Measurements from ENCODE around the gene OR4D1.
A peak's percentile ranks its signal among the peaks of the same experiment; 100 is the strongest.
"Not testable (repeated sequence)": the region's sequence is repeated elsewhere in the genome, so short reads cannot be mapped to it uniquely, and the experiment has no call there.

OR4D1 gene

GRCh38 chr17:58147930-58148434, at the start of gene OR4D1:
Gene OR4D1 (plus strand): TSS chr17:58148384. CDS start chr17:58155154, 6,770 bp downstream.
- no peak for DNase-seq (ENCODE audit: low spot score)

DNA sequence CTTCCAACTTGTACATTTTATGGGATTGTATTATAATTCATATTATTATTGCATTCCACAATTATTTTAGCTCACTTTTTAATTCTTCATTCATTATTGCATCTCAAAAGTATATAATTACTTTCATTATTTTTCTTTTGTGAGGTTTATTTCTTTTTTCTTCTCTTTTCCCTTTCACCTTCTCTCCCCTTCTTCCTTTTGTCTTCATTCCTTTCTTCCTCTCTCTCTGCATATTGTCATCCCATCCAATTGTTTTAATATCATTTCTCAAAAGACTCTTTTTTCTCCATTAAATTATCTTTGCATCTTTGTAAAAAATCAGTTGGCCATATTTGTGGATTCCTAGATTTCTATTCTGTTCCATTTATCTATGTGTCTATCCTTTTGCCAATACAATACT, 47.7 kb upstream of the OR4D1 start:
- no peak for DNase-seq (ENCODE audit: low spot score)

DNA sequence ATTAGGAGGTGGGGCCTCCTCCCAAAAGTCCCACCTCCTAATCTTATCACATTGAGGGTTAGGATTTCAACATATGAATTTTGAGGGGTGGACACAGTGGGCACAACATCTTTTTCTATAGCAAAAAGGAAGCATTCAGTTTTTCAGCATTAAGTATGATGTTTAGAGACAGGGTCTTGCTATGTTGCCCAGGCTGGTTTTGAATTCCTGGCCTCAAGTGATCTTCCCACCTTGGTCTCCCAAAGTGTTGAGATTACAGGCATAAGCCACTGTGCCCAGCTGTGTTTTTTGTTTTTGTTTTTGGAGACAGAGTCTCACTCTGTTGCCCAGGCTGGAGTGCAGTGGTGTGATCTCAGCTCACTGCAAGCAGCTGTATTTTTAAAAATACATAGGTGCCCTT, 46.3 kb upstream of the OR4D1 start:
- DNase-seq (ENCODE audit: low spot score): not testable (repeated sequence)

GRCh38 chr17:58105093-58105492, 43.1 kb upstream of the OR4D1 start:
- no peak for DNase-seq (ENCODE audit: low spot score)

DNA sequence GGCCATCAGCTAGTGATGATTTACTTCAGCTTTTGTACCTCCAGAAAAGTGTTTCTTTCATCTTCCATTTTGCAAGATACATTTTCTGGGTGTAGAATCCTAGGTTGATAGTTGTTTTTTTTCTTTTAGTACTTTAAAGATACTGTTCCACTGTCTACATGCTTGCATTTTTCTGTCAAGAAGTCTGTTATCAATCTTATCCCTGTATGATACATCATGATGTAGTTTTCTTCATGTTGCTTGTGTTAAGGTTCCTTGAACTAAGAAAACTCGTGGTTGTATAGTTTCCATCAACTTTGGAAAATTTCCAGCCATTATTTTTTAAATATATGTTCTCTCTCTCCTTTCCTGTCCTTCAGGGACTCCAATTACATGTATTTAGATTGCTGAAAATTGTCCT, 40.9 kb upstream of the OR4D1 start:
- no peak for DNase-seq (ENCODE audit: low spot score)

- DNase-seq (ENCODE audit: low spot score): no peak
These were observed 39.0 kb upstream of the OR4D1 start for GRCh38 chr17:58109197-58109596.

DNA sequence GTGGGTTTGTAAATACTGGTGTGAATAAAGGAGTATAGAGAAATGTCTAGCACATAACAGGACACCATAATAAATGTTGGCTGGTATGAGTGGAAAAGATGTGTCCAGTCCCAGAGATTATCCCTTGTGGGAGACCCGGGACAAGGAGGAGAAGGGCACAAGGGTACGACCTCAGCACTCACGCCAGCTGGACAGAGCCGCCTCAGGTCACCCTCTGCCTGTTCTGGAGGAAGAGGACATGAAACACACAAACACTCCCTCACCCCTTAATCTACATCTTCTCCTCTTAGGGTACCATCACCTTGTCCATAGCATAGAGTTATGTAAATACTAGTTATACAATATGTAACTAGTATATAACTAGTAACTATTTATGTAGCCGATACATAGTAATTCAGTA, 38.2 kb upstream of the OR4D1 start:
- no peak for DNase-seq (ENCODE audit: low spot score)

DNA sequence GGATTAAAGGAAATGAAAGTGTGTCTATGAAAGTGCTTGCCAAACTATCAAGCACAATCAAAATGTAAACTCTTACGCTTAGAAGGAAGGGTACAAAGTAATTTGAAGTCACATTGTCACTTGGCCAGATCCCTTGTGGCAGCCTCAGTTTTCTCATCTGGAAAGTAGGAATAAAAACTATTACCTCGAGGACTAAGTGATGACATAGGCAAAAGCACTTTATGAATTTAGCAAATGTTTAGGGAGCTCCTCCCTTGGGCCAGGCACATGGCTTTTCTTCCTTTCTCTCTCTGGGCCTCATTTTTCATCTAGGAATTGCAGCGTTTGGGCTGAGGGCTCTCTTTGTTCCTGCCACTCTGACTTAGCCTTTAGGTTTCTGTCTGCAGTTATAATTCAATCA, 36.5 kb upstream of the OR4D1 start:
- DNase-seq (ENCODE audit: low spot score): no peak

DNA sequence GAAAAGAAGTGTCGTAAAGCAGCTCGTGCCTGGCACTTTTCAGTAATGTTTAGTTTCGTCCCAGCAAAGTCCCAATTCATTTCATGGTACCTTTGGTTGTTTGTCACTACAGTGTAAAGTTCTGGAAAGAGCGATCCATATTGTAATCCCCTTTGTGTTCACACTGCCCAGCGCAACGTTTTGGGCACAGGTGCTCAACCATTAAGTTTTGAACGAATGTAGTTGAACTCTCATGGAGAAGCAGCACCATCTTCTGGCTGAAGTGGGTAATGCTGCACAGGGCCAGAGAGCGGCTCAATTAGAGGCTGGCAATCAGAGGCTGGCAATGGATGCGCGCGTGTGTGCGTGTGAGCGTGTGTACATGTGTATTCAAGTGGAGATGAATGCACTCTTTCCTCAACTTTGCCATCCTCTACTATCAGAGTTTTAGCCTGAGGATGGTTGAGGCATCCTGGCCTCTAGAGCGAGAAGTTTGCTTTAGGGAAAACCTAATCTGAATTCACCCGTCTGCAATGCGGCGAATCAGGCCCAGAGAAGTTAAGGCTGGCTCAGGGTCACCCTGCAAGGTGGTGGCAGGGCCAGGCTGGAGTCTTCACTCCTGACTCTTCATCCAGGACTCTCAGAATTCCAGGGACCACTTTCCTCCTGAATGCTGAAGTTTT, 35.1 kb upstream of the OR4D1 start:
- peak; percentile 43 for DNase-seq (ENCODE audit: low spot score)

GRCh38 chr17:58113947-58114346, 34.2 kb upstream of the OR4D1 start:
- no peak for DNase-seq (ENCODE audit: low spot score)

DNA sequence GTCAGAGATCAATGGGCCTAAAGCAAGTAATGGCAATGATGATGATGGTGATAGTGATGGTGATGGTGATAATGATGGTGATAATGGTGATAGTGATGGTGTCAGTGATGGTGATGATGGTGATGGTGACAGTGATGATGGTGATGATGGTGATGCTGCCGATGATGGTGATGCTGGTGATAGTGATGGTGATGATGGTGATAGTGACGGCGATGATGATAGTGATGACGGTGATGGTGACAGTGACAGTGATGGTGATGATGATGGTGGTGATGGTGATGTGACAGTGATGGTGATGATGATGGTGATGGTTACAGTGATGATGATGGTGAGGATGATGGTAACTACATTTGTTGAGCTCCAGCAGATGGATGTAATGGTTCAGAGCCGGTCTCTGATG, 30.8 kb upstream of the OR4D1 start:
- DNase-seq (ENCODE audit: low spot score): no peak

GRCh38 chr17:58119491-58119890, 28.7 kb upstream of the OR4D1 start:
- DNase-seq (ENCODE audit: low spot score): no peak

DNA sequence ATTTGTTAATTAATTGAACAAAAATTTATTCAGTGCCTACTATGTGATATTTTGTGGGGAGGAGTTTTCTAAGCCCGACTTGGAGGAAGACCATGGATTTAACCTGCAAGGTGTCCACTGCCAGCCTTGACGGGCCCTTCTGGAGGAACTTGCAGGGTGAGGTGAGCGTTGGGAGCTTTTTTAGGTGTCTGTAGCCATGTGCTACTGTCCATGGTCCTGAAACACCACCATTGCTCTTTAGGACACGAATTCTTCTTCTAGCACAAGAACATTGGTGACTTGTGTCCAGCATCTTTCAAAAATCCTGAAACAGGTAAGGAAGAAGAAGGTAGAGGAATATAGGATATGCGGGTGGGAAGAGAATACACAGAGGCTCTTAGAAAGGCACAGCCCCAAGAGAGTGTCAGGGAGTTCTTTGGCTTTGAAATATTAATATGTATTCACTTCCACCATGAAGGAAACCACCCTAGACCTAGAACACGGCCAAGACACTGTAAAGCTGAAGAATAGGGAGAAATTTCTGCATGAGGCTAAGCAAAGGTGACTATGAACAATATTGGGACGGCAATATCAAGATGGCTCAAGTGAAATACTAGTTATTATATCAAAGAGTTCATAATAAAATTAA, 27.9 kb upstream of the OR4D1 start:
- peak; percentile 39 for DNase-seq (ENCODE audit: low spot score)

GRCh38 chr17:58121925-58122324, 26.3 kb upstream of the OR4D1 start:
- DNase-seq (ENCODE audit: low spot score): no peak

DNA sequence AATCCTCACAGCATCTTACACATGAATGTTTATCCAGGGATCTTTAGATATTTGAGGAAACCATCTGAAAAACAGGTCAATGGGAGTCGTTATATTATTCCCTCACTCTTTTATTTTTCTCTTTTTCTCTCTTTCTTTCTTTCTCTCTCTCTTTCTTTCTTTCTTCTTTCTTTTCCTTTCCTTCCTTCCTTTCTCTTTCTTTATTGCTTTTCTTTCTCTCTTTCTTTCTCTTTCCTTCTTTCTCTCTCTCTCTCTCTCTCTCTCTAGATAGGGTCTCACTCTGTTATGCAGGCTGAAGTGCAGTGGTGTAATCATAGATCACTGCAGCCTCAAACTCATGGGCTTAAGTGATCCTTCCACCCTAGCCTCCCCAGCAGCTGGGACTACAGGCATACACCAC, 20.3 kb upstream of the OR4D1 start:
- no peak for DNase-seq (ENCODE audit: low spot score)

DNA sequence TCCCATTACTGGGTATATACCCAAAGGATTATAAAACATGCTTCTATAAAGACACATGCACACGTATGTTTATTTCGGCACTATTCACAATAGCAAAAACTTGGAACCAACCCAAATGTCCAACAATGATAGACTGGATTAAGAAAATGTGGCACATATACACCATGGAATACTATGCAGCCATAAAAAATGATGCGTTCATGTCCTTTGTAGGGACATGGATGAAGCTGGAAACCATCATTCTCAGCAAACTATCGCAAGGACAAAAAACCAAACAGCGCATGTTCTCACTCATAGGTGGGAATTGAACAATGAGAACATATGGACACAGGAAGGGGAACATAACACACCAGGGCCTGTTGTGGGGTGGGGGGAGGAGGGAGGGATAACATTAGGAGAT, 15.5 kb upstream of the OR4D1 start:
- DNase-seq (ENCODE audit: low spot score): not testable (repeated sequence)

- DNase-seq (ENCODE audit: low spot score): peak; percentile 43
These were observed 11.4 kb upstream of the OR4D1 start for GRCh38 chr17:58136669-58137279.

DNA sequence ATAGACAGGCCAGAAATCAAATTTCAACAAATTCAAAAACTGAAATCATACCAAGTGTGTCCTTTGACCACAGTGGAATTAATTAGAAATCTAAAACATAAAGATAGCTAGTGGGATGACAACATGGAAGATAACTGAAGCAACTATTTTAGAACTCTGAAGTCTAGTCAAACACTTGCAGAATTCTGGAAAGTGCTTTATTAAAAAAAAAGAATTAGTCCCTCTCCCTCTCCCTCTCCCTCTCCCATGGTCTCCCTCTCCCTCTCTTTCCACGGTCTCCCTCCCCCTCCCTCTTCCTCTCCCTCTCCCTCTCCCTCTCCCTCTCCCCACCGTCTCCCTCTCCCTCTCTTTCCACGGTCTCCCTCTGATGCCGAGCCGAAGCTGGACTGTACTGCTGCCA, 6.7 kb upstream of the OR4D1 start:
- no peak for DNase-seq (ENCODE audit: low spot score)

- not testable (repeated sequence) for DNase-seq (ENCODE audit: low spot score)
These were observed 4.8 kb upstream of the OR4D1 start for GRCh38 chr17:58143335-58143734.

- DNase-seq (ENCODE audit: low spot score): no peak
These were observed 3.4 kb upstream of the OR4D1 start for GRCh38 chr17:58144801-58145200.

DNA sequence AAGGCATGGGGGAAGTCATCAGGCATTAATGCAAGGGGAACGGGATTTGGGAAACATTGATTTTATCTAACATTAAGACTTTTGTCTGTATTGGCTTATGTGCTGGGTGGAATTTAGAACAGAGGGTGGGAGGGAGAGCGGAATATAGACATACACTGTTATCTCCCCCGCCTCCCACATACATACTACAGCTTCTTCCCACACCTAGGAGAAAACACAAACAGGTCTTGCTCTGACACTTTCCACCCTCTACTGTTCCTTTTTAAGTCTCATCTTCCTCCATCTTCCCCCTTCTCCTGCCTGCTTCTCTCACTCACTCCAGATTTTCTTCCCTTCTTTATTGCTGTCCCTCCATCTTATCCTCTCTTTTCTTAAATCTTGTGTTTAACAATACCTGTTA, 425 bp downstream of the OR4D1 start:
- no peak for DNase-seq (ENCODE audit: low spot score)

DNA sequence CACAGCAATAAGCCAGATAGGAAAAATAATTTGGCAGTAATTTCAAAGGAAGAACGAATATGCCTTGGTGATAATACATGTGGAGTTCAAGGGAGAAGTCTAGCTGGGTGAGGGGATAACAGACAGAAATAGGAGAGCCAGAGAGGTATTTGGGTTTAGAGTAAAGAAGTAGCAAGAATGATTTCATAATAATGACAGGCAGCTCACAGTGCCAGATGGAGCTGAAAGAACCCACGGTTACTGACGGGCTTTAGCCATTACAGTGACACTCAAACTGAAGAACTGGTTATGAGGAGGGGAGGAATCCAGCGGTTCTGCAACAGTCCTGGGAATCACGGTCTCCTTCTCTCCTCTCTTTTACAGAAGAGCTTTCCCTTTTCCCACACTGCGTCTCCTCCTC, 2.2 kb downstream of the OR4D1 start:
- DNase-seq (ENCODE audit: low spot score): no peak

DNA sequence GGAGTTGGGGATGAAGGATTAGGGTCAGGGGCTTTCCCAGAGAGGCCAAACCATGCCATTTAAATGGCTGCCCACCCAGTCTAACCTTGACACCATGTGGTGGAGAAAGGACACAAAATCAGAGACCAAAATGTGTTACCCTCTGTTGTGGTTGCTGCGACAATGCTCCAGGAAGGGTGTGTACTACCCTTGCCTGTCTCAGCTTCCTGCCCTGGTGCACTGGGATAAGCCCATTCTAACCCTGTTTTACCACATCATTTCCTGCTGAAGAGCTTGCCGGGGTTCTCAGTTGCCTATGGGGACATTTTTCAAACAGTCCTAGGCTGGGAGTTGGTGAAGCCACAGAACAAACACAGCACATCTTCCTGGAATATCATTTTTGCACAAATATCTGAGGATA, 4.9 kb downstream of the OR4D1 start:
- no peak for DNase-seq (ENCODE audit: low spot score)

GRCh38 chr17:58153671-58154070, 5.5 kb downstream of the OR4D1 start:
- DNase-seq (ENCODE audit: low spot score): no peak

All from HuH-7.5 (cell line).